H1 (cell line): ENCODE data around the gene KCNG3. TPM values are rescaled to one million over a fixed set of nuclear protein-coding genes. Genes with fewer than 3 reads are reported as not detected.

Experiments used
- CTCF ChIA-PET: fragments of 300-600 bp; sonication (Branson Sonifier 250); formaldehyde crosslinking; loops from one replicate; lab custom pipeline; 2021; ENCODE audit not compliant: partially characterized antibody; lab: Charles Lee
- POLR2A ChIA-PET: fragments of 300-600 bp; sonication (Branson Sonifier 250); formaldehyde crosslinking; loops from one replicate; lab custom pipeline; 2021; ENCODE audit warnings: inconsistent platforms; ENCODE audit not compliant: partially characterized antibody; lab: Charles Lee
- DNase-seq, 2 experiments: peaks; one replicate each; pipeline versions ENCODE4 v3.0.0 to v3.0.0-alpha.2; 2010 to 2022; ENCODE audit warnings: low spot score in 2 of 2, low read depth in 1 of 2, mixed read lengths in 1 of 2
- FAIRE-seq: peaks from 2 replicates; lab custom pipeline; 2011; peaks lifted over from hg19 to GRCh38; lab: Jason Lieb, UNC
- H2AFZ ChIP-seq: 2 replicates; pipeline ENCODE4 v1.8.1; 2012; ENCODE audit warnings: low read length, inconsistent platforms
- H2AK5ac ChIP-seq: 2 replicates; pipeline ENCODE4 v1.6.1; 2013; ENCODE audit warnings: low read depth, low read length
- H2BK120ac ChIP-seq: replicated peaks from 2 replicates; pipeline ENCODE3; 2013; ENCODE audit warnings: low read depth, low read length, inconsistent platforms
- H2BK12ac ChIP-seq: 2 replicates; pipeline ENCODE4 v1.6.1; 2013; ENCODE audit warnings: low read depth, low read length
- H2BK15ac ChIP-seq: 2 replicates; pipeline ENCODE4 v1.6.1; 2013; ENCODE audit warnings: low read length
- H2BK20ac ChIP-seq: 2 replicates; pipeline ENCODE4 v1.6.1; 2013; ENCODE audit warnings: low read length
- H2BK5ac ChIP-seq: 2 replicates; pipeline ENCODE4 v1.6.1; 2013; ENCODE audit warnings: low read depth, low read length
- H3K14ac ChIP-seq: 2 replicates; pipeline ENCODE4 v1.6.1; 2013; ENCODE audit warnings: inconsistent platforms; ENCODE audit not compliant: insufficient read length
- H3K18ac ChIP-seq: 2 replicates; pipeline ENCODE4 v1.6.1; 2013; ENCODE audit warnings: low read length; ENCODE audit errors: extremely low read depth
- H3K23ac ChIP-seq: 2 replicates; pipeline ENCODE4 v1.6.1; 2013; ENCODE audit warnings: inconsistent platforms; ENCODE audit not compliant: insufficient read length
- H3K23me2 ChIP-seq: 2 replicates; pipeline ENCODE4 v1.6.1; 2013; ENCODE audit warnings: low read depth, low read length
- H3K27ac ChIP-seq: 2 replicates; pipeline ENCODE4 v1.6.1; 2011; ENCODE audit warnings: low read depth, low read length, inconsistent platforms
- H3K27me3 ChIP-seq, 4 experiments: replicated peaks in 1 of 4; 1 replicate in 1 of 4; 2 replicates in 3 of 4; pipeline versions ENCODE4 v1.6.1 to v1.8.1; 2011 to 2013; ENCODE audit warnings: low read length in 3 of 4, mild to moderate bottlenecking in 3 of 4, inconsistent platforms in 2 of 4, mixed read lengths in 2 of 4, moderate library complexity in 1 of 4; ENCODE audit not compliant: control insufficient read depth in 3 of 4, insufficient read depth in 3 of 4; ENCODE audit errors: extremely low read depth in 1 of 4
- H3K36me3 ChIP-seq, 4 experiments: 2 replicates each; pipeline versions ENCODE4 v1.6.1 to v1.8.1; 2011 to 2013; ENCODE audit warnings: mild to moderate bottlenecking in 4 of 4, low read length in 3 of 4, moderate library complexity in 2 of 4, control low read depth in 1 of 4, inconsistent platforms in 1 of 4; ENCODE audit not compliant: insufficient read depth in 4 of 4, control insufficient read depth in 2 of 4
- H3K4ac ChIP-seq: replicated peaks from 2 replicates; pipeline ENCODE3; 2013; ENCODE audit warnings: low read length, low read depth, mixed read lengths, inconsistent platforms; ENCODE audit not compliant: insufficient read length
- H3K4me1 ChIP-seq, 4 experiments: replicated peaks in 1 of 4; 1 replicate in 1 of 4; 2 replicates in 3 of 4; pipeline versions ENCODE4 v1.6.1 to v1.8.1; 2011 to 2013; ENCODE audit warnings: low read length in 3 of 4, inconsistent platforms in 2 of 4, mixed read lengths in 1 of 4; ENCODE audit not compliant: insufficient read depth in 4 of 4, control insufficient read depth in 3 of 4
- H3K4me2 ChIP-seq, 2 experiments: 2 replicates each; pipeline versions ENCODE4 v1.6.1 to v1.8.1; 2011 to 2013; ENCODE audit warnings: low read depth in 2 of 2, low read length in 2 of 2, control low read depth in 1 of 2, inconsistent platforms in 1 of 2, mild to moderate bottlenecking in 1 of 2; ENCODE audit not compliant: insufficient read depth in 1 of 2
- H3K4me3 ChIP-seq, 4 experiments: fragments of 200-600, 300-600 bp in 1 of 4; sonication (generic), shearing (Covaris generic), sonication (Bioruptor Twin) in 1 of 4; 2 replicates each; pipeline versions ENCODE4 v1.5.1 to v1.8.1; 2011 to 2016; ENCODE audit warnings: low read length in 4 of 4, low read depth in 3 of 4, control low read depth in 2 of 4, inconsistent platforms in 2 of 4, mild to moderate bottlenecking in 2 of 4, mixed read lengths in 1 of 4, moderate library complexity in 1 of 4; ENCODE audit not compliant: insufficient read depth in 2 of 4; ENCODE audit errors: extremely low read depth in 1 of 4
- H3K56ac ChIP-seq: replicated peaks from 2 replicates; pipeline ENCODE3; 2013; ENCODE audit warnings: low read depth, mild to moderate bottlenecking, mixed read lengths, low read length, inconsistent platforms; ENCODE audit not compliant: insufficient read length
- H3K79me1 ChIP-seq: 2 replicates; pipeline ENCODE4 v1.6.1; 2013; ENCODE audit warnings: low read depth, low read length, control low read depth
- H3K79me2 ChIP-seq, 2 experiments: 2 replicates each; pipeline versions ENCODE4 v1.6.1 to v1.8.1; 2012 to 2013; ENCODE audit warnings: low read length in 2 of 2, mild to moderate bottlenecking in 2 of 2, inconsistent platforms in 1 of 2; ENCODE audit not compliant: insufficient read depth in 2 of 2, control insufficient read depth in 1 of 2
- H3K9ac ChIP-seq, 4 experiments: replicated peaks in 1 of 4; 1 replicate in 1 of 4; 2 replicates in 3 of 4; pipeline versions ENCODE4 v1.6.1 to v1.8.1; 2011 to 2013; ENCODE audit warnings: low read depth in 3 of 4, low read length in 3 of 4, control low read depth in 2 of 4, mild to moderate bottlenecking in 2 of 4, moderate library complexity in 2 of 4, inconsistent platforms in 1 of 4; ENCODE audit errors: extremely low read depth in 1 of 4
- H3K9me3 ChIP-seq, 2 experiments: 2 replicates each; pipeline versions ENCODE4 v1.6.1 to v1.8.1; 2012 to 2013; ENCODE audit warnings: mild to moderate bottlenecking in 2 of 2, moderate library complexity in 2 of 2, control low read depth in 1 of 2, inconsistent platforms in 1 of 2, low read depth in 1 of 2, low read length in 1 of 2, mixed read lengths in 1 of 2; ENCODE audit not compliant: insufficient read depth in 2 of 2
- H4K20me1 ChIP-seq, 2 experiments: replicated peaks in 1 of 2; 2 replicates each; pipeline versions ENCODE3 to v1.8.1; 2011 to 2013; ENCODE audit warnings: inconsistent platforms in 2 of 2, low read length in 2 of 2, mild to moderate bottlenecking in 1 of 2; ENCODE audit not compliant: insufficient read depth in 2 of 2, control insufficient read depth in 1 of 2
- H4K5ac ChIP-seq: 2 replicates; pipeline ENCODE4 v1.6.1; 2013; ENCODE audit warnings: low read length, low read depth, mixed read lengths, inconsistent platforms; ENCODE audit not compliant: insufficient read length
- H4K8ac ChIP-seq: 2 replicates; pipeline ENCODE4 v1.8.0; 2013; ENCODE audit warnings: mild to moderate bottlenecking, moderate library complexity, low read length, inconsistent platforms; ENCODE audit not compliant: insufficient read depth; ENCODE audit errors: extremely low read depth
- H4K91ac ChIP-seq: replicated peaks from 2 replicates; pipeline ENCODE3; 2013; ENCODE audit warnings: low read length, mixed read lengths, inconsistent platforms; ENCODE audit not compliant: insufficient read length
- BCL11A ChIP-seq, 2 experiments: IDR thresholded peaks; one replicate each; pipeline ENCODE4 v1.6.1; 2011; ENCODE audit warnings: low read depth in 2 of 2, low read length in 2 of 2, mild to moderate bottlenecking in 2 of 2
- CHD2 ChIP-seq: IDR thresholded peaks from 2 replicates; pipeline ENCODE4 v1.6.1; 2012; ENCODE audit warnings: low read length, improper control_type of control experiment
- CREB1 ChIP-seq: IDR thresholded peaks from 2 replicates; pipeline ENCODE4 v1.6.1; 2012; ENCODE audit warnings: inconsistent platforms
- FOSL1 ChIP-seq: IDR thresholded peaks from 2 replicates; pipeline ENCODE4 v1.6.1; 2011; ENCODE audit warnings: mild to moderate bottlenecking, low read depth, low read length, moderate library complexity; ENCODE audit not compliant: insufficient read depth
- GABPA ChIP-seq: IDR thresholded peaks from 2 replicates; pipeline ENCODE4 v1.6.1; 2011; ENCODE audit warnings: mild to moderate bottlenecking, low read length, moderate library complexity, borderline replicate concordance; ENCODE audit not compliant: insufficient read depth
- JUND ChIP-seq: IDR thresholded peaks from 2 replicates; pipeline ENCODE4 v1.6.1; 2011; ENCODE audit warnings: mild to moderate bottlenecking, improper control_type of control experiment, low read length
- KDM5A ChIP-seq: fragments of 200-600 bp; IDR thresholded peaks from 2 replicates; pipeline ENCODE4 v1.7.1; 2012; ENCODE audit warnings: mild to moderate bottlenecking, low read length, inconsistent platforms, mixed read lengths
- MAFK ChIP-seq: IDR thresholded peaks from 2 replicates; pipeline ENCODE4 v1.6.1; 2012; ENCODE audit warnings: low read depth, mild to moderate bottlenecking, improper control_type of control experiment, low read length
- RBBP5 ChIP-seq: IDR thresholded peaks from 2 replicates; pipeline ENCODE4 v1.7.1; 2012; ENCODE audit warnings: low read depth, mild to moderate bottlenecking, inconsistent platforms, low read length, moderate library complexity, borderline replicate concordance
- RFX5 ChIP-seq: IDR thresholded peaks from 2 replicates; pipeline ENCODE4 v1.6.1; 2011; ENCODE audit warnings: low read depth, low read length, improper control_type of control experiment, borderline replicate concordance
- RNF2 ChIP-seq: fragments of 200-900, 300-1000 bp; sonication (generic); IDR thresholded peaks from 2 replicates; pipeline ENCODE4 v1.7.1; 2016; ENCODE audit warnings: borderline replicate concordance, low read depth, mild to moderate bottlenecking, antibody characterized with exemption, low read length; ENCODE audit not compliant: poor library complexity, severe bottlenecking; ENCODE audit errors: missing control alignments
- RXRA ChIP-seq: IDR thresholded peaks from 2 replicates; pipeline ENCODE4 v1.6.1; 2011; ENCODE audit warnings: low read depth, mild to moderate bottlenecking, low read length, moderate library complexity; ENCODE audit not compliant: insufficient read depth
- SIRT6 ChIP-seq: IDR thresholded peaks from one replicate; pipeline ENCODE4 v1.7.1; 2012; ENCODE audit warnings: low read length, inconsistent platforms
- YY1 ChIP-seq: IDR thresholded peaks from 2 replicates; pipeline ENCODE4 v1.6.1; 2011; ENCODE audit warnings: low read depth, mild to moderate bottlenecking, low read length
- WGBS, 2 experiments: shearing (Covaris generic) in 1 of 2; methylation state at CpG; one replicate each; pipeline versions ENCODE4 v1.1.6 to v1.1.7; 2013 to 2015; ENCODE audit warnings: low lambda C conversion rate in 2 of 2, mixed read lengths in 2 of 2, inconsistent platforms in 1 of 2, low coverage in 1 of 2, missing lambda C conversion rate in 1 of 2; ENCODE audit not compliant: insufficient replicate concordance in 2 of 2, insufficient coverage in 1 of 2, insufficient read length in 1 of 2; ENCODE audit errors: extremely low coverage in 1 of 2, missing lambda C conversion rate in 1 of 2; 5-methylcytosine and 5-hydroxymethylcytosine counted together
- polyA plus RNA-seq, 7 experiments: library from polyadenylated mRNA; depleted of rRNA in 3 of 7; stranded (reverse) in 5 of 7; unstranded in 2 of 7; fragments of >200 nt in 5 of 7; fragments of 200-250 nt in 2 of 7; gene quantifications; 1 replicate in 5 of 7; 2 replicates in 1 of 7; 4 replicates in 1 of 7; pipeline versions ENCODE4 v1.2.1 to v1.2.3, GENCODE V29; 2011 to 2013; ENCODE audit warnings: missing spikeins in 2 of 7, mixed read lengths in 2 of 7
- total RNA-seq: library from RNA; stranded (reverse); fragmentation: NEBNext Ultra II Directional; extraction: Animal tissue kit (Norgen Biotek cat#: 25700); gene quantifications from 2 replicates; pipeline ENCODE4 v1.2.1, GENCODE V29; 2021

KCNG3 gene
- total and polyA plus RNA-seq, 2 of the 8 experiments (the other 6 are each of a cell fraction or from before 2014, with no cell fraction given), result 8.1 to 21.3 TPM

DNA sequence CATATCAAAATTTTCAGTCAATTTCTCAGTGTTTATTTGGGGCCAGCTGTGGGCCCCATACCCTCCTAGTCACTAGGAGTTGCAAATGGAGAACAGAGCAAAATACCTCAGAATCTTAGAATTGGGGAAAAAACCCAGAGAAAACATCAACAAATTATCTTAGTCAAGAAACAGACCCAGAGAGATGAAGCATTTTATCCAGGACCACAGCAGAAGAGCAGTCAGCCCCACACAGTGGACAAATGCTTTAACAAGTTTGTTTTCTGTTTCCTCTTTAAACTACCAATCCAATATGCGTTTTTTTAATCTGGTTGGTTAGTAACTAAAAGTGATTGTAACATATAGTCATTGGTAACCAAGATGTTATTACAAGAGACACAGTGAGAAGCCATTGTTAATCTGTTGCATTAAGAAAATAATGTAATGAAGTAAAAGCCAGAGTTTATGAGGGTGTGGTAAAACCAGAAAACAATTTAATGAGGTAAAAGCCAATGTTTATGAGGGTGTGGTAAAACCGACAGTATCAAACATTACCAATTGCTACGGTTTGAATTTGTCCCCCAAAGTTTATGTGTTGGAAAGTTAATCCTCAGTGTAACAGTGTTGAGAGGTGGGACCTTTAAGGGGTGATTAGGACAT, 72.1 kb downstream of the KCNG3 start:
- Histone ChIP-seq H3K18ac (no peak overlapping the region), H3K27ac (no peak overlapping the region), H4K8ac (no peak overlapping the region), H3K79me2 (peaks cover 0 to 67% of the 10 kb centered on the region in 2 experiments; a peak in 2 of 4 replicates), H3K9ac (no peak overlapping the region), H2AFZ (no peak overlapping the region), H3K23me2 (no peaks in the 10 kb centered on the region), H2BK20ac (no peak overlapping the region), H4K91ac (no peak overlapping the region), H3K23ac (no peak overlapping the region), H4K20me1 (peaks cover 0 to 4% of the 10 kb centered on the region in 2 experiments), H3K27me3 (no peaks in the 10 kb centered on the region), H2AK5ac (no peak overlapping the region), H2BK15ac (no peak overlapping the region), H3K4ac (no peak overlapping the region), H2BK12ac (no peak overlapping the region), H3K4me2 (no peak overlapping the region), H3K4me3 (no peak overlapping the region), H4K5ac (no peak overlapping the region), H3K79me1 (peaks cover 4% of the 10 kb centered on the region; the same call in 1 of the 2 replicates), H2BK5ac (no peak overlapping the region), H2BK120ac (no peak overlapping the region), H3K56ac (no peak overlapping the region), H3K14ac (no peak overlapping the region), H3K36me3 (no peaks in the 10 kb centered on the region; a peak in 1 of 8 replicates), H3K4me1 (peaks cover 0 to 4% (median 0%) of the 10 kb centered on the region in 4 experiments; a peak in 2 of 7 replicates), H3K9me3 (no peaks in the 10 kb centered on the region)
- POLR2A ChIA-PET, result no interaction called here
- DNase-seq (no peak), FAIRE-seq (no peak)
- CTCF ChIA-PET, result no interaction called here
- 83% methylated on average over 3 of the region's 3 CpGs; no CpG with 5 or more reads in 1 of the 2 experiments for WGBS, 2 experiments
- TF ChIP-seq RFX5 (no peak), JUND (no peak), KDM5A (no peak), CHD2 (no peak), RBBP5 (no peak), MAFK (no peak), RXRA (no peak), CREB1 (no peak), FOSL1 (no peak), SIRT6 (no peak), YY1 (no peak), RNF2 (no peak), BCL11A (IDR thresholded peaks at IDR 0.05; ENCODE audit: low read depth in 2 of 2, low read length in 2 of 2) (no peak), GABPA (no peak)
